Stimulated activated CD4-positive, alpha-beta T cell treated with anti-CD3 and anti-CD28 coated beads, Interleukin-1b, Interleukin-23, amount 100 ng/mL, for 1 hour (primary cell): ENCODE data around the gene KRTAP9-2.
"Not testable (repeated sequence)": the region's sequence is repeated elsewhere in the genome, so short reads cannot be mapped to it uniquely, and the experiment has no call there.

Source experiments
- DNase-seq, 2 donors: peaks; one replicate each; pipeline ENCODE4 v3.0.0-alpha.2; 2020; ENCODE audit warnings: low read depth in 2 of 2

Gene KRTAP9-2, protein sequence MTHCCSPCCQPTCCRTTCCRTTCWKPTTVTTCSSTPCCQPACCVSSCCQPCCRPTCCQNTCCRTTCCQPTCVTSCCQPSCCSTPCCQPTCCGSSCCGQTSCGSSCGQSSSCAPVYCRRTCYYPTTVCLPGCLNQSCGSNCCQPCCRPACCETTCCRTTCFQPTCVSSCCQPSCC

DNA sequence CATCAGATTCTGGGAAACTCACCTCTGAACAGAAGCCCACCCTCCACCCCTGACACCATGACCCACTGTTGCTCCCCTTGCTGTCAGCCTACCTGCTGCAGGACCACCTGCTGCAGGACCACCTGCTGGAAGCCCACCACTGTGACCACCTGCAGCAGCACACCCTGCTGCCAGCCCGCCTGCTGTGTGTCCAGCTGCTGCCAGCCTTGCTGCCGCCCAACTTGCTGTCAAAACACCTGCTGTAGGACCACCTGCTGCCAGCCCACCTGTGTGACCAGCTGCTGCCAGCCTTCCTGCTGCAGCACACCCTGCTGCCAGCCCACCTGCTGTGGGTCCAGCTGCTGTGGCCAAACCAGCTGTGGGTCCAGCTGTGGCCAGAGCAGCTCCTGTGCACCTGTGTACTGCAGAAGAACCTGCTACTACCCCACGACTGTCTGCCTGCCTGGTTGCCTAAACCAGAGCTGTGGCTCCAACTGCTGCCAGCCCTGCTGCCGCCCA is at the start of gene KRTAP9-2:
TSS of gene KRTAP9-2 (plus strand) at position 51 of the 498 bp plus-strand sequence. CDS start at position 58, 7 bp downstream.
- not testable (repeated sequence) for DNase-seq

DNA sequence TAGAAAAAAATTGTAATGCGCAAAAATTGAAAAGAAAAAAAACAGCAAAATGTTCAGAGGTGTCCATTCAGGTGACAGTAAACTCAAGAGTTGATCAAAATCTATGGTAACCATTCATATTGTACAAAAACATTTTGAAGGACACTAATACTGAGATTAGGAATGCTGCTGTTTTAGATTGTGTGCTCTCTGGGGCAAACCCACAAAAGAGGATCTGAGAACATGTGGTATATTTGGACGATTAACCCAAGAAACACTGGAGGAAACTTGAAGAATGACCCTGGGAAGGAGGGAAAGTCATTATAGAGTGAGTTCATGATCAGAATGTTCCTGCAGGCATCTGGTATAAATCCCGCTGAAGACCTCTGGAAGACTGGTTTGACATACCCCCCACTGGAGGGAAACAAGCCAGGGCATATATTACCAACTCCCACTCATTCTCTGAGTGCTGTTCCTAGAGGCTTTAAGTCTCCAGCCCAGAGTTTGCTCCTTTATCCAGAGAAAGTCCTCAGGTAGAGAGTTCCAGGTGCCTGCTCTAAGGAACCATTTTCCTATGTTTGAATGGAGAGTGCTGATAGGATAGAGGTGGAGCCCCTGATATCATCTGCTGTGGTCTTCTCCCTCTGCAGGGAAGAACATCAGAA is 49.6 kb upstream of the KRTAP9-2 start:
- DNase-seq, result no peak

- no peak for DNase-seq
Measured at GRCh38 chr17:41177727-41178271, 48.6 kb upstream of the KRTAP9-2 start, which contains the start of gene KRTAP4-2. KRTAP4-2 (minus strand) TSS chr17:41178221; CDS start chr17:41178164, 57 bp downstream.

DNA sequence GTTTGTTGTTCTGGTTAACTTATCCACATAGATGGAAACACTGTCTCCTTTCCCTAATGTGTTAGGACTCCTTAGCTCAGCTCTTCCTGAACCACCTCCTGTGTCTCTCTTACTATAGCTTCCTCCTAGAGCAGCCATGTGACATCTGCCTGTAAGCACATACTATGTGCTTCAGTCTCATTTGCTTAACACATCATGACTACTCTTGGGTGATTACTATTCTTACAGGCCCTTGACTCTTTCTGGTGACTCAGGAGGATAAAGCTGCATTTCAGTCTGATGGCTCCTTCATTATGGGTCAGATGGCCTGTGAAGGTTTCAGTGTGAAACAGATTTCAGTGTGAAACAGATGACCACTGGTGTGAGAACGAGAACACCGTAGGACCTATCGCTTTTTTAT is 48.1 kb upstream of the KRTAP9-2 start:
- DNase-seq, result no peak

GRCh38 chr17:41178843-41179616 is 47.4 kb upstream of the KRTAP9-2 start:
- DNase-seq, result no peak

- no peak for DNase-seq
Measured at GRCh38 chr17:41184480-41184961, 41.9 kb upstream of the KRTAP9-2 start, which contains the start of gene KRTAP4-1. KRTAP4-1 (minus strand) TSS chr17:41184911; CDS start chr17:41184854, 57 bp downstream.

GRCh38 chr17:41185001-41185400 is 41.4 kb upstream of the KRTAP9-2 start:
- DNase-seq, result no peak

- DNase-seq, result no peak
Measured at GRCh38 chr17:41186872-41187271, 39.6 kb upstream of the KRTAP9-2 start.

DNA sequence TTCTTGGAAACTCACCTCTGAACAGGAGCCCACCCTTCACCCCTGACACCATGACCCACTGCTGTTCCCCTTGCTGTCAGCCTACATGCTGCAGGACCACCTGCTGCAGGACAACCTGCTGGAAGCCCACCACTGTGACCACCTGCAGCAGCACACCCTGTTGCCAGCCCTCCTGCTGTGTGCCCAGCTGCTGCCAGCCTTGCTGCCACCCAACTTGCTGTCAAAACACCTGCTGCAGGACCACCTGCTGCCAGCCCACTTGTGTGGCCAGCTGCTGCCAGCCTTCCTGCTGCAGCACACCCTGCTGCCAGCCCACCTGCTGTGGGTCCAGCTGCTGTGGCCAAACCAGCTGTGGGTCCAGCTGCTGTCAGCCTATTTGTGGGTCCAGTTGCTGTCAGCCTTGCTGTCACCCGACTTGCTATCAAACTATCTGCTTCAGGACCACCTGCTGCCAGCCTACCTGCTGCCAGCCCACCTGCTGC is 36.6 kb upstream of the KRTAP9-2 start, which contains the start of gene KRTAP9-1:
TSS of gene KRTAP9-1 (plus strand) at position 51 of the 482 bp plus-strand sequence. CDS start at position 51, 0 bp downstream.
- not testable (repeated sequence) for DNase-seq

DNA sequence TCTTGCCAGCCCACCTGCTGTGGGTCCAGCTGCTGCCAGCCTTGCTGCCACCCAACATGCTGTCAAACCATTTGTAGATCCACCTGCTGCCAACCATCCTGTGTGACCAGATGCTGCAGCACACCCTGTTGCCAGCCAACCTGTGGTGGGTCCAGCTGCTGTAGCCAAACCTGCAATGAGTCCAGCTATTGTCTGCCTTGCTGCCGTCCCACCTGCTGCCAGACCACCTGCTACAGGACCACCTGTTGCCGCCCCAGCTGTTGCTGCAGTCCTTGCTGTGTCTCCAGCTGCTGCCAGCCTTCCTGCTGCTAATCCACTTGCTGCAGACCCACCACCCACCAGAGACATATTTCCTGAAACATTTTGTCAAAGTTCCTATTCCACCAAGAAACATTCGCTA is 36.1 kb upstream of the KRTAP9-2 start:
- DNase-seq, result no peak

DNA sequence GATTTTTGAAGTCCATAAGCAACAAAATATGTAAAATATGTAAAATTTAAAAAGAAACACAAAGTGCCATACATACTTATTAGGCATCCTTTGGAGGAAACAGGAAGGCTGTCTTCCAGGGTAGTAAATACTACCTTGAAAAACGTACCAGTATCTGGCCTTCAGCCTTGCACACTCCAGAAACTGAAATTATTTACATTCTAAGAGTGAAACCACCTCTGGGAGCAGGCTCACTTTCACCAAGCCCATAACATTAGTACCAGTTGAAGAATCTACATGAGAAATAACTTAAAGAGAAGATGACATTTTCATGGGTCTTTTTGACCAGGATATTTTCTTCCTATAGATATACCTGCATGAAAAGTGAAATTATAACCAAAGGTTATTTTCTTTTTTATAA is 30.4 kb upstream of the KRTAP9-2 start:
- no peak for DNase-seq

DNA sequence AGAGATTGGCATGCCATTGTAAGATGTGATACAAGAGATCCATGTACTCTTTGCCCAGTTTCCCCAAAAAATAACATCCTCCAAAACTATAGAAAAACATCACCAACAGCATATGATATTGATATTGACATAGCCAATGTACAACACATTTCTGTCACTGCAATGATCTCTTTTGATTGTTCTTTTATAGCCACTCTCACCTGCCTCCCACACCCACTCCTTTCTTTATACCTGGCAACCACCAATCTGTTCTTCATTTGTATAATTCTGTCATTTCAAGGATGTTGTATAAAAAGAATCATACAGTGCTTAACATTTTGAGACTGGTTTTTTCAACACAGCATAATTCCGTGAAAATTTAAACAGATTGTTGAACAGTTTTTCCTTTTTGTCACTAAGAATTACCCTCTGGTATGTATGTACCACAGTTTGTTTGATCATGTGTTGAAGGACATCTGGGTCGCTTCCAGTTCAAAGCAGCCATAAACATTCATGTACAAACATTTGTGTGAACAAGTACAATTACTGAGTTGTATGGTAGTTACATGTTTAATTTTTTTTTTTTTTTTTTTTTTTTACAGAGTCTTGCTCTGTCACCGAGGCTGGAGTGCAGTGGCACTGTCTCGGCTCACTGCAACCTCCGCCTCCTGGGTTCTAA is 26.9 kb upstream of the KRTAP9-2 start:
- no peak for DNase-seq

GRCh38 chr17:41211845-41212466 is 14.5 kb upstream of the KRTAP9-2 start:
- DNase-seq, result no peak

DNA sequence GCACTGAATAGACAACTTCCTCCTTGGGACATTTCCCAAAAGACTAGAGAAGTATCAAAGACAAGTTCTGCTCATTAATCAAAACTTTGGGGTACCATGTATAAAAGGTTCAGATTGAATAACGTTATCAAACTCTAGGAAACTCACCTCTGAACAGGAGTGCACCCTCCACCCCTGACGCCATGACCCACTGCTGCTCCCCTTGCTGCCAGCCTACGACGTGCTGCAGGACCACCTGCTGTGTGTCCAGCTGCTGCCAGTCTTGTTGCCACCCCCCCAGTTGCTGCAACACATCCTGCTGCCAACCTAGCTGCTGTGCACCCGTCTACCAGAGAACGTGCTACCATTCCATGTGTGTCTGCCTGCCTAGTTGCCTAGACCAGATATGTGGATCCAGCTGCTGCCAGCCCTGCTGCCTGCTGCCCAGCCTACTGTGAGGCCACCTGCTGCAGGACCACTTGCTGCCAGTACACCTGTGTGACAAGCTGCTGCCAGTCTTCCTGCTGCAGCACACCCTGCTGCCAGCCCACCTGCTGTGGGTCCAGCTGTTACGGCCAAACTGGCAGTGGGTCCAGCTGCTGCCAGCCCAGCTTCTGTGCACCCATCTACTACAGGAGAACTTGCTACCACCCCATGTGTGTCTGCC is 13.8 kb upstream of the KRTAP9-2 start:
- DNase-seq, result no peak

DNA sequence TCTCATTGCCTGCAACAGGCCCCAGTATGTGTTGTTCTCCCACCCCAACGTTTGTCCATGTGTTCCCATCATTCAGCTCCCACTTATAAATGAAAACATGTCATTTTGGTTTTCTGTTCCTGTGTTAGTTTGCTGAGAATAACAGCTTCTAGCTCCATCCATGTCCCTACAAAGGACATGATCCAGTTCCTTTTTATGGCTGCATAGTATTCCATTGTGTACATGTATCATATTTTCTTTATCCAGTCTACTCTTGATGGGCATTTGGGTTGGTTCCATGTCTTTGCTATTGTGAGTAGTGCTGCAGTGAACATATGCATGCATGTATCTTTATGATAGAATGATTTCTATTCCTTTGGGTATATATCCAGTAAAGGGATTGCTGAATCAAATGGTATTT is 10.8 kb upstream of the KRTAP9-2 start:
- DNase-seq, result no peak

GRCh38 chr17:41223821-41224220 is 2.6 kb upstream of the KRTAP9-2 start:
- no peak for DNase-seq

DNA sequence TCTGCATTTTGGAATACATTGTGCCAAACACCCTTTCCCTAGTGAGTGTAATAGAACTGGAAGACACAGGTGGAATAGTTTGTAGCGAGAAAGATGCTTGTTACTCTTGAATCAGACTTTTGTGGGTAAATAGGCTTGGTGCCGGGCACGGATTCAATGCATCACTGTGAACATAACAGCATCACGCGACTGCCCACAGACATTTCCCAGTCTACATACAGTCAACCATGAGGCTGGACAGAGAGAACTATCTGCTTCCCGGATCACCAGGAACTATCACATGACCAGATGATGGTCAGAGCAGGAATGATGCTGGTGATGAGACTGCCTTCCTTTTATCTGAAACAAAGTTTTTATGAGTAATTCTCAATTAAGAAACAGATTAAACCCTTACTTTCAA is 397 bp upstream of the KRTAP9-2 start:
- no peak for DNase-seq

DNA sequence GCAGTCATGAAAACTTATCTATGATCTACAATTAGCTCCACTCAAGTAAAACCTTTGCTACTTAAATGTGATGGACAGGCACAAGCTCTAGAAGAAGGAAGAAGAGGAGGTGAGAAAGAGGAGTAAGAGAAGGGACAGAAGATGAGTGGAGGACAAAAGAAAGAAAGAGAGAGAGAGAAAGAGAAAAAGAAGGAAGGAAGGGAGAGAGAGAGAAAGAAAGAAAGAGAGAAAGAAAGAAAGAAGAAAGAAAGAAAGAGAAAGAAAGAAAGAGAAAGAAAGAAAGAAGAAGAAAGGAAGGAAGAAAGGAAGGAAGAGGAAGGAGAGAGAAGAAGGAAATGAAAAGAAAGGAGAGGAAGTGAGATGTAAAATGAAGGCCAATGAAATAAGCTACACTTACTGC is 3.6 kb downstream of the KRTAP9-2 start:
- DNase-seq, result no peak

GRCh38 chr17:41231731-41232130 is 5.3 kb downstream of the KRTAP9-2 start:
- no peak for DNase-seq
